Lower leg skin (tissue), 3 donors: ENCODE data around the gene LDAF1.

Experiments used
- POLR2A ChIP-seq, 2 donors: fragments of 450-650 bp; IDR thresholded peaks; one replicate each; pipeline ENCODE4 v1.6.1; 2016 to 2017; ENCODE audit warnings: antibody characterized with exemption in 2 of 2, mild to moderate bottlenecking in 1 of 2, moderate library complexity in 1 of 2
- TF ChIP-seq, protein P1 (sequence below), 3 donors: fragments of 450-650 bp; IDR thresholded peaks; one replicate each; pipeline ENCODE4 v1.5.1; 2016; ENCODE audit warnings: antibody characterized with exemption in 3 of 3, mild to moderate bottlenecking in 3 of 3, moderate library complexity in 2 of 3

DNA sequence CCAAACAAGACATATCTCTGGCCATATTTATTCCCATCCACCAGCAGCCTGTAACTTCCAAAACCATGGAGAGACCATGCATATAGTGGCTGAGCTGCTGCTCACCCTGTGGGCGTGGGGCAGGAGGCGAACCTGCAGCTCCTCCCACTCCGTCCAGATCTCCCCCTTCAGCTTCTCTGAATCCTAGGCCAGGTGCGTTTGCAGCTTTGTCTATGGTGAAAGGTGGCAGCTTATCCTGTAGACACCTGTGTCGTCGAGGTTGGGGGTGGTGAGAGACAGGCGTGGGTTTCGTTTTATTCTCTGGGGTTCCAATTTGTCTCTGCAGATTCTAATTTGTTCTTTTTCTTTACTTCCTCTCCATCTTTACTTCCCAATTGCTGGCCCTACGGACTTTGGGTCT is 65.3 kb downstream of the LDAF1 start:
- TF ChIP-seq, protein P1, sequence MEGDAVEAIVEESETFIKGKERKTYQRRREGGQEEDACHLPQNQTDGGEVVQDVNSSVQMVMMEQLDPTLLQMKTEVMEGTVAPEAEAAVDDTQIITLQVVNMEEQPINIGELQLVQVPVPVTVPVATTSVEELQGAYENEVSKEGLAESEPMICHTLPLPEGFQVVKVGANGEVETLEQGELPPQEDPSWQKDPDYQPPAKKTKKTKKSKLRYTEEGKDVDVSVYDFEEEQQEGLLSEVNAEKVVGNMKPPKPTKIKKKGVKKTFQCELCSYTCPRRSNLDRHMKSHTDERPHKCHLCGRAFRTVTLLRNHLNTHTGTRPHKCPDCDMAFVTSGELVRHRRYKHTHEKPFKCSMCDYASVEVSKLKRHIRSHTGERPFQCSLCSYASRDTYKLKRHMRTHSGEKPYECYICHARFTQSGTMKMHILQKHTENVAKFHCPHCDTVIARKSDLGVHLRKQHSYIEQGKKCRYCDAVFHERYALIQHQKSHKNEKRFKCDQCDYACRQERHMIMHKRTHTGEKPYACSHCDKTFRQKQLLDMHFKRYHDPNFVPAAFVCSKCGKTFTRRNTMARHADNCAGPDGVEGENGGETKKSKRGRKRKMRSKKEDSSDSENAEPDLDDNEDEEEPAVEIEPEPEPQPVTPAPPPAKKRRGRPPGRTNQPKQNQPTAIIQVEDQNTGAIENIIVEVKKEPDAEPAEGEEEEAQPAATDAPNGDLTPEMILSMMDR (IDR thresholded peaks at IDR 0.05) = no peak
- no peak for TF ChIP-seq POLR2A (IDR thresholded peaks at IDR 0.05)
